Epithelial cell of proximal tubule (primary cell): Measurements from ENCODE around the gene CRACR2A. TPM values are rescaled to one million over a fixed set of nuclear protein-coding genes. Genes with fewer than 3 reads are reported as not detected.

Source experiments
- DNase-seq: peaks from one replicate; pipeline ENCODE4 v3.0.0-alpha.2; 2011; ENCODE audit warnings: low read depth
- H3K4me3 ChIP-seq: 2 replicates; pipeline ENCODE4 v1.5.1; 2011; ENCODE audit warnings: low read depth, mild to moderate bottlenecking, low read length
- total RNA-seq: library from RNA; depleted of rRNA; stranded (reverse); fragments of >200 nt; gene quantifications from 2 replicates; pipeline ENCODE4 v1.2.3, GENCODE V29; 2015
- TF ChIP-seq, protein P1 (sequence below): conservative IDR thresholded peaks from 2 replicates; pipeline ENCODE4 v1.5.1; 2012; ENCODE audit warnings: low read depth, mild to moderate bottlenecking, low read length

The CRACR2A gene
- total RNA-seq, 1 donor from 2014 or later = 1.7 TPM

GRCh38 chr12:3594966-3595365 is 157.9 kb downstream of the CRACR2A start:
- TF ChIP-seq, protein P1, sequence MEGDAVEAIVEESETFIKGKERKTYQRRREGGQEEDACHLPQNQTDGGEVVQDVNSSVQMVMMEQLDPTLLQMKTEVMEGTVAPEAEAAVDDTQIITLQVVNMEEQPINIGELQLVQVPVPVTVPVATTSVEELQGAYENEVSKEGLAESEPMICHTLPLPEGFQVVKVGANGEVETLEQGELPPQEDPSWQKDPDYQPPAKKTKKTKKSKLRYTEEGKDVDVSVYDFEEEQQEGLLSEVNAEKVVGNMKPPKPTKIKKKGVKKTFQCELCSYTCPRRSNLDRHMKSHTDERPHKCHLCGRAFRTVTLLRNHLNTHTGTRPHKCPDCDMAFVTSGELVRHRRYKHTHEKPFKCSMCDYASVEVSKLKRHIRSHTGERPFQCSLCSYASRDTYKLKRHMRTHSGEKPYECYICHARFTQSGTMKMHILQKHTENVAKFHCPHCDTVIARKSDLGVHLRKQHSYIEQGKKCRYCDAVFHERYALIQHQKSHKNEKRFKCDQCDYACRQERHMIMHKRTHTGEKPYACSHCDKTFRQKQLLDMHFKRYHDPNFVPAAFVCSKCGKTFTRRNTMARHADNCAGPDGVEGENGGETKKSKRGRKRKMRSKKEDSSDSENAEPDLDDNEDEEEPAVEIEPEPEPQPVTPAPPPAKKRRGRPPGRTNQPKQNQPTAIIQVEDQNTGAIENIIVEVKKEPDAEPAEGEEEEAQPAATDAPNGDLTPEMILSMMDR = no peak
- DNase-seq = no peak
- H3K4me3 ChIP-seq = no peak overlapping the region

DNA sequence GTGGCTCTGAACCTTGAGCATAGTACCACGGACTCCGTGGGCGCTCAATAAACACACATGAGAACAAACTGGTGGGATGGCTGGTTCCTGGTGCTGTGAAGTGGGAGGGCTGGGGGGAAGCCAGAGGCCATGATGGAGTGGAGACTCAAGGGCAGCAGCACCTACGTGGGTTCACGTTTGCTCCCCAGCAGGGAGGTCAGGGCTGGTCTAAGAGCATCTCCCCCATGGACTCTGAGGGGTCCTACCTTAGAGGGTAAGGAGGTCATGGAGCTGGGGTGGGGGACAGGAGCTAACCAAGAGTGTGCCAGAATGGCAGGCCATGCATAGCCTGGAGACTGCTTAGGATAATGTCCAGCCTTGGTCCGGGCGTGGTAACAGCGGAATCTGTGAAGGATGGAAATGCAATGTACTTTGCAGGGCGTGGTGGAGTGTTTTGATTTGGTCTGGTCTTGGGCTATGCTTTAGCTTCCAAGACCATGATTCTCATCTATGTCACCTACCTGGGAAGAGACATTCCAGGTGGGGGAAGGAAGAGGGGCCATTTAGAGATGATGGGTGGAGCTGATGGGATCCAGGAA is 158.9 kb downstream of the CRACR2A start:
- no peak overlapping the region for H3K4me3 ChIP-seq
- TF ChIP-seq, protein P1 = no peak
- no peak for DNase-seq

DNA sequence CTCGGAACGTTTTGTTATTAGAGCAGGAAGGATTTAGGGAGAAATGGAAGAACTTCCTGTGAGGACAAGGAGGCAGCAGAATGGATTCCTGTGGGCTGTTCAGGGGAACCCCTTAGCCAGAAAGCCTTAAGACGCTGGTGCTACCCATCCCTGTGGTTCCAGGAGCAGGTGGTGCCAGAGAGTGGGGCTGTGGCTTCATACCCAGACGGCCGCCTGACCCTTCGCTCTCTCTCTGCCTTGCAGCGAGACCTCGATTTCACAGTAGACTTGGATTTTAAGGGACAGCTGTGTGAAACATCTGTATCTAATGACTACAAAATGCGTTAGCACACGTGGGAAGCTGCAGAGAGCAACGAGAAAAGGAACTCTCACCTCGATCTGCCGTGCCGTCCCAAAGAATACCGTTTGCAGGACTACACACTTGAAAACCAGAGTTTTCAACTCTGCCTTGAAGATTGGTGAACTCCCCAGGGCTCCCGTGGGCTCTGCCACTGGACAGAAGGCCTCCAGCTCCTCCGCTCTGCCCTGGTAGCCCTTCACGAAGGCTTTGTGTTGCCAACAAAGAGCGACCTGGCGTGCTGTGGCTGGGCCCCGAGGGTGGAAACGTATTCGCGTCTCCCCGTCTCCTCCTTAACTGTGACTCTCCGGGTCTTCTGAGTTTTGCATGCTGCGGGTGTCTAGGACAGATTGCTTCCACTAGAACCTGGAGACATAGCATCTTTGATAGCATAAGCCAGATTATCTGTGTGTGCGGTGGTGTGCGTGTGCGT is 159.9 kb downstream of the CRACR2A start:
- no peak for DNase-seq
- TF ChIP-seq, protein P1 = no peak
- H3K4me3 ChIP-seq = no peak overlapping the region

DNA sequence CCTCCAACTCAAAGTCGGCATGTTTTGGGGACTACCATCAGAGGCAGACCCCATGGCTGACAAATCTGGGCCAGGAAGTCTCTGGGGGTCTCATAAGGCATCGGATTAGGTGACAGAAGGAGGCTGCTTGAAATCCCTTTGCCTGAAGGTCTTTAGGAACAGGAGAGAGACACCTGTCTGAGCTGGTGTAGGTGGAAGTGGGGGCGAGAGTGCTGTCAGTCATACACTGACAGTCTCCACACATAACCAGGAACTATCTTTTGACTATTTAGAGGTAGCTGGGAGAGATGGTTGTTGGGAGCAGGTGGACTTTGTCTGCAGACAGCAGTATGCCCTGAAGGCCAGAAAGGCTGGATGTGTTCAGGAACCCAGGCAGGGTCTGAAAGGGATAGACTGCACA is 163.2 kb downstream of the CRACR2A start:
- H3K4me3 ChIP-seq = no peak overlapping the region
- no peak for DNase-seq
- TF ChIP-seq, protein P1 = no peak

- TF ChIP-seq, protein P1 = no peak
- no peak overlapping the region for H3K4me3 ChIP-seq
- no peak for DNase-seq
Observed at GRCh38 chr12:3587402-3588013, 165.4 kb downstream of the CRACR2A start.

- no peak for DNase-seq
- TF ChIP-seq, protein P1 = no peak
- no peak overlapping the region for H3K4me3 ChIP-seq
Observed at GRCh38 chr12:3583656-3584334, 169.1 kb downstream of the CRACR2A start.
